ENCODE data around the gene DNAJC12.
A peak's percentile ranks its signal among the peaks of the same experiment; 100 is the strongest.
"Not testable (repeated sequence)": the region's sequence is repeated elsewhere in the genome, so short reads cannot be mapped to it uniquely, and the experiment has no call there.

Gene DNAJC12

GRCh38 chr10:67837541-67838314 is at the start of gene DNAJC12:
Gene DNAJC12, minus strand, starts transcription at chr10:67838188. Its CDS starts 177 bp downstream, at chr10:67838011.
- DNase-seq (ENCODE audit: low read depth in 2 of 3, low spot score in 2 of 3): no peak

GRCh38 chr10:67884842-67885670 is 47.1 kb upstream of the DNAJC12 start:
- DNase-seq (ENCODE audit: low read depth in 2 of 3, low spot score in 2 of 3): peak; percentile 47 to 56 (median 49)

DNA sequence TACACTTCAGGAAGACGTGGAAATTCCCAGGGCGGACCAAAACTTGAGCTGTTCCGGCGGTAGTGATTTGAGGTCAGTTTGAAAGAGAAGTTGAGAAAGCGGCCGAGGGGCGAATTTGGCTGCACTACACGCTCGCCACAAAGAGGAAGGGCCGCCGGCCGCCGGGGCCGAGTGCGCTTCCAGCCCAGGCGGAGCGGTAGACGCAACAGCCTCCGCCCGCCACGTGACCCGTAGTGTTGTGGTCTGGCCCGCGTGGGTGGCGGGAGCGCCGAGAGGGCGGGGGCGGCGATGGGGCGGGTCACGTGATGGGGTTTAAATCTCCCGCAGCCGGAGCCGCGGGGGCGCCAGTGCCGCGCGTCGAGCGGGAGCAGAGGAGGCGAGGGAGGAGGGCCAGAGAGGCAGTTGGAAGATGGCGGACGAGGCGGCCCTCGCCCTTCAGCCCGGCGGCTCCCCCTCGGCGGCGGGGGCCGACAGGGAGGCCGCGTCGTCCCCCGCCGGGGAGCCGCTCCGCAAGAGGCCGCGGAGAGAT is 46.4 kb upstream of the DNAJC12 start, which contains the start of gene SIRT1:
Gene SIRT1 (plus strand): TSS at position 344 of the 529 bp plus-strand sequence. CDS start 66 bp downstream, at position 410.
- peak; percentile 75 to 90 (median 90) for DNase-seq (ENCODE audit: low read depth in 2 of 3, low spot score in 2 of 3)

GRCh38 chr10:67883710-67884312 is 45.8 kb upstream of the DNAJC12 start:
- DNase-seq (ENCODE audit: low read depth in 2 of 3, low spot score in 2 of 3): no peak

GRCh38 chr10:67878133-67878532 is 40.1 kb upstream of the DNAJC12 start:
- DNase-seq (ENCODE audit: low read depth in 2 of 3, low spot score in 2 of 3): no peak

DNA sequence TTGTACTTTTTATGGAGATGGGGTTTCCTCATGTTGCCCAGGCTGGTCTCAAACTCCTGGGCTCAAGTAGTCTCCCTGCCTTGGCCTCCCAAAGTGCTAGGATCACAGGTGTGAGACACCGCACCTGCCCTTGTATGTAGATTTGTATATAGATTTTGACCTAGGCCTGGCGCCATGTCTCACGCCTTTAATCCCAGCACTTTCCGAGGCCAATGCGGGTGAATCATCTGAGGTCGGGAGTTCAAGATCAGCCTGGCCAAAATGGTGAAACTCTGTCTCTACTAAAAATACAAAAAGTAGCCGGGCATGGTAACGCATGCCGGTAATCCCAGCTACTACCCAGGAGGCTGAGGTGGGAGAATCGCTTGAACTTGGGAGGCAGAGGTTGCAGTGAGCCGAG is 39.4 kb upstream of the DNAJC12 start:
- DNase-seq (ENCODE audit: low read depth in 2 of 3, low spot score in 2 of 3): not testable (repeated sequence)

- DNase-seq (ENCODE audit: low read depth in 2 of 3, low spot score in 2 of 3): no peak
Observed at GRCh38 chr10:67875340-67876238, 37.6 kb upstream of the DNAJC12 start.

GRCh38 chr10:67869996-67870395 is 32.0 kb upstream of the DNAJC12 start:
- DNase-seq (ENCODE audit: low read depth in 2 of 3, low spot score in 2 of 3): no peak

- no peak for DNase-seq (ENCODE audit: low read depth in 2 of 3, low spot score in 2 of 3)
Observed at GRCh38 chr10:67868132-67868531, 30.1 kb upstream of the DNAJC12 start.

GRCh38 chr10:67864607-67865371 is 26.8 kb upstream of the DNAJC12 start:
- DNase-seq (ENCODE audit: low read depth in 2 of 3, low spot score in 2 of 3): no peak

DNA sequence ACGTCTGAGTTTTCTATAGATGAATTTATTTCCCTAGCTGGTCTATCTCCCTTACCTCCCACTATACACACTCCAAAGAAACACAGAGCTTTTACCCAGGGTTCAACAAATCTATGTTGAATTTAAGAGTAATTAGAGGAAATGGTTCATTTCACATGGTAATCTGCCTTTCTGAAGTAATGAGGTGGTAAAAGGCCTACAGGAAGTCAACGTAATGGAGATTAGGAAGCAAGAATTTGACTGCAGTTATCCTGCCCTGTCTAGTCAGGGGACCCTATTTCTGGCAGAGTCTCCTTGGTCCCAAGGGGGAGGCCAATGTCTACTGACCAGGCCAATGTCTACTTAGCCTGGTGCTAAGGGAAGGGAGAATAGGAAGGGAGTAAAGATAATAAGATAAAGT is 25.1 kb upstream of the DNAJC12 start:
- no peak for DNase-seq (ENCODE audit: low read depth in 2 of 3, low spot score in 2 of 3)

- DNase-seq (ENCODE audit: low read depth in 2 of 3, low spot score in 2 of 3): no peak
Observed at GRCh38 chr10:67861750-67862432, 23.9 kb upstream of the DNAJC12 start.

DNA sequence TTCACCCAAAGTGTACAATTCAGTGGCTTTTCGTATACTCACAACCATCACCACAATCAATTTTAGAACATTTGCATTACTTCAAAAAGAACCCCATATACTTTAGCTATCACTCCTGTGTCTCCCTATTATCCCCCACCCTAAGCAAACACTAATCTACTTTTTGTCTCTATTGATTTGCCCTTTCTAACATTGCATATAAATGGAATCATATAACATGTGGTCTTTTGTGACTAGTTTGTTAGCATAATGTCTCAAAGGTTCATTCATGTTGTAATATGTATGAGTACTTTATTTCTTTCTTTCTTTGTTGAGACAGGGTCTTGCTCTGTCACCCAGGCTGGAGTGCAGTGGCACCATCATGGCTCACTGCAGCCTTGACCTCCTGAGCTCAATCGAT is 21.0 kb upstream of the DNAJC12 start:
- no peak for DNase-seq (ENCODE audit: low read depth in 2 of 3, low spot score in 2 of 3)

DNA sequence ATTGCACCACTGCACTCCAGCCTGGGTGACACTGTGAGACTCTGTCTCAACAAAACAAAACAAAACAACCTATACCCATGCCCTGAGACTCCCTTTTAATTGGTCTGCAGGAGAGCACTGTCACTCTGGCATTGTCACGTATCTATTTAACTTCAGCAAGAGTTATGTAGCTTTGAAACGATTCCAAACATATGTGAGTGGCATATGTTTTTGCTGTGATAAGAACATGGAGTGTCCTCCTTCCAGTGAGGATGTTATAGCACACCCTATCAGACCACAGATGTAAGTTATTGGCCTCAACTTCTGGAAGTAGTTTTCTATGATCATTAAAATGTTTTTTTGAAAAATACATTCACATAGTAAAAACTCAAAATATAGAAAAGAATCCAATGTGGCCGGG is 15.5 kb upstream of the DNAJC12 start:
- no peak for DNase-seq (ENCODE audit: low read depth in 2 of 3, low spot score in 2 of 3)

- DNase-seq (ENCODE audit: low read depth in 2 of 3, low spot score in 2 of 3): no peak
Observed at GRCh38 chr10:67852761-67853160, 14.8 kb upstream of the DNAJC12 start.

DNA sequence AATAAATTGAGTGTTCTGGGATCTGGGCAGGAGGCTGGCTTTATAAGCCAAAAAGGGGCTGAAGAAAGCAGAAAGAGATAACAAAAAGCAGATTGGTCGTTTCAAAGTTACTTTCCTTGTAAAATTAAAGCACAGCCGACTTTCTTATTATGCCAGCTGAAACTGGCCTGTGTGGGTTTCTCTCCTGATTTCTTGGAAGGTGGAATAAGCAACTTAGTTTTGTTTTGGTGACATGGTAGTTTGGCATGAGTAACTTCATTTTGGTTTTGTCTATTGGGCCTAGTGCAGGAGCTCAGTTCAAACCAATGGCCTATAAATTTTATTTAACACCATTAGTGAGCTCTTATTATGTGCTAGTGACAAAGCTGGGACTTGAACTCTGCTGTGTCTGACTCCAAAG is 13.2 kb upstream of the DNAJC12 start:
- DNase-seq (ENCODE audit: low read depth in 2 of 3, low spot score in 2 of 3): no peak

GRCh38 chr10:67849331-67850011 is 11.5 kb upstream of the DNAJC12 start:
- peak; percentile 74 to 80 (median 80) for DNase-seq (ENCODE audit: low read depth in 2 of 3, low spot score in 2 of 3)

DNA sequence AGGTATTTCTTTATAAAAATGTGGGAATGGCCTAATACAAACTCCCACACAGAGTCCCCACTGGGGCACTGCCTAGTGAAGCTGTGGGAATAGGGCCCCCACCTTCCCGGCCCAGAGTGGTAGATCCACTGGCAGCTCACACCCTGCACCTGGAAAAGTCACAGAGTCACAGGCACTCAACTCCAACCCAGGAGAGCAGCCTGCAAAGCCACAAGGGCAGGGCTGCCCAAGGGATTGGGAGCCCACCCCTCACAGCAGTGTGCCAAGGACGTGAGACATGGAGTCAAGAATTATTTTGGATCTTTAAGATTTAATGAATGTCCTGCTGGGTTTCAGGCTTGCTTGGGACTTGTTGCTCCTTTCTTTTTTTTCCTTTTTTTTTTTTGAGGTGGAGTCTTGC is 5.3 kb upstream of the DNAJC12 start:
- no peak for DNase-seq (ENCODE audit: low read depth in 2 of 3, low spot score in 2 of 3)

- DNase-seq (ENCODE audit: low read depth in 2 of 3, low spot score in 2 of 3): no peak
Observed at GRCh38 chr10:67841737-67842136, 3.7 kb upstream of the DNAJC12 start.

Data from activated CD8-positive, alpha-beta memory T cell treated with anti-CD3 and anti-CD28 coated beads for 48 hours (primary cell).